OCI-LY7 (cell line): ENCODE results near the gene CLCN5.

ENCODE experiments used
- EZH2phosphoT487 ChIP-seq: fragments of 200-600 bp; sonication (generic); IDR thresholded peaks from 2 replicates; pipeline ENCODE4 v1.6.1; 2018; ENCODE audit warnings: low read depth, borderline replicate concordance, mild to moderate bottlenecking, mixed run types, antibody characterized with exemption, low read length, moderate library complexity, mixed read lengths
- TF ChIP-seq, protein P1 (sequence below): fragments of 200-600 bp; sonication (generic); conservative IDR thresholded peaks from 2 replicates; pipeline ENCODE4 v1.5.1; 2014; ENCODE audit warnings: mild to moderate bottlenecking, antibody characterized with exemption, low read length, moderate library complexity, mixed read lengths

DNA sequence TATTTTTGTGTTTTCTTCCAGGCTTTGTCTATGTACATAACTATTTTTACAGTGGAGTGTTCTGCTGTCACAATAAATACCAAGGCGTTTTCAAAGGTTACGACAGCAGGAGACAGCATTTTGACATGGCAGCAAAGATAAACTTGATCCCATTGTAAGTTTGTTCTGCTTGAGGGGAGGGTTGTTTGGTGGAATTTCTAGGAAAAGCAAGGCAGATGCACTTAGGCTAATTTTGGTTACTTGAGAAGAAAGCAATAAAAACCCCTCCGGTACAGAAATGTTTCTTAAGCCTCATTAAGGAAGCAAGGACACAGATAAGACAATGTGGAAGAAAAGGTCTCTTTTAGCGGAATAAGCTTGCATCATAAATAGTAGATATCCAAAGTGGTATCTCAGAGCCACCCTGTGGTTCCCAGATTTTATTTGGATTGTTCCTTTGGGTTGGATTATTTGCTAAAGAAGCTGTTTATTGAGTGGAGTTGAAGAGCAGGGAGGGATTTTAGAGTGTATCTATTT is 54.3 kb downstream of the CLCN5 start:
- TF ChIP-seq, protein P1, sequence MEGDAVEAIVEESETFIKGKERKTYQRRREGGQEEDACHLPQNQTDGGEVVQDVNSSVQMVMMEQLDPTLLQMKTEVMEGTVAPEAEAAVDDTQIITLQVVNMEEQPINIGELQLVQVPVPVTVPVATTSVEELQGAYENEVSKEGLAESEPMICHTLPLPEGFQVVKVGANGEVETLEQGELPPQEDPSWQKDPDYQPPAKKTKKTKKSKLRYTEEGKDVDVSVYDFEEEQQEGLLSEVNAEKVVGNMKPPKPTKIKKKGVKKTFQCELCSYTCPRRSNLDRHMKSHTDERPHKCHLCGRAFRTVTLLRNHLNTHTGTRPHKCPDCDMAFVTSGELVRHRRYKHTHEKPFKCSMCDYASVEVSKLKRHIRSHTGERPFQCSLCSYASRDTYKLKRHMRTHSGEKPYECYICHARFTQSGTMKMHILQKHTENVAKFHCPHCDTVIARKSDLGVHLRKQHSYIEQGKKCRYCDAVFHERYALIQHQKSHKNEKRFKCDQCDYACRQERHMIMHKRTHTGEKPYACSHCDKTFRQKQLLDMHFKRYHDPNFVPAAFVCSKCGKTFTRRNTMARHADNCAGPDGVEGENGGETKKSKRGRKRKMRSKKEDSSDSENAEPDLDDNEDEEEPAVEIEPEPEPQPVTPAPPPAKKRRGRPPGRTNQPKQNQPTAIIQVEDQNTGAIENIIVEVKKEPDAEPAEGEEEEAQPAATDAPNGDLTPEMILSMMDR, result no peak
- TF ChIP-seq EZH2phosphoT487, result no peak
